ENCODE results near the gene EMC9. TPM values are rescaled to one million over a fixed set of nuclear protein-coding genes. Genes with fewer than 3 reads are reported as not detected.

The EMC9 gene
- total RNA-seq, 1 donor from 2014 or later = 18.5 TPM

DNA sequence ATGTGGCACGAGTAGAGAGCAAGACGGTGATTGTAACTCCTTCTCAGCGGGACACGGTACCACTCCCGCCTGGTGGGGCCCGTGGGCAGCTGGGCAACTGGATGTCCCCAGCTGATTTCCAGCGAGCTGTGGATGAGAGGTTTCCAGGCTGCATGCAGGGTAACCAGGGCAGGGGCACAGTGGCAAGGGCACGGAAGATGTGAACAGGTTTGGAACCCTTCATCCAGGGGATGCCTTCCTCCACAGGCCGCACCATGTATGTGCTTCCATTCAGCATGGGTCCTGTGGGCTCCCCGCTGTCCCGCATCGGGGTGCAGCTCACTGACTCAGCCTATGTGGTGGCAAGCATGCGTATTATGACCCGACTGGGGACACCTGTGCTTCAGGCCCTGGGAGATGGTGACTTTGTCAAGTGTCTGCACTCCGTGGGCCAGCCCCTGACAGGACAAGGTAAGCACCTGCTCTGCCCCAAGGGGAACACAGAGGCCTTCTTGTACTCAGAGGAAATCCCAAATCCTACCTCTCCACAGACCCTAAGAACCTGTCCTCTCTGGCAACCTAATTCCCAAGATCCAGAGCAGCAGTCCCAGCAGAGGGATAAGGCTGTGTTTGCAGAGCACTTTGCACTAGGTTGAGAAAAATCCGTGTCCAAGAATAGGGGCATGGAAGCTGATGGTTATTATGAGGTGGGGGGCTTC, 43.0 kb downstream of the EMC9 start:
- H3K27me3 Mint-ChIP-seq (ENCODE audit: low read depth, unreplicated experiment) = no peaks in the 10 kb centered on the region
- H3K4me3 ChIP-seq (ENCODE audit: insufficient read depth, low read depth, low read length) = no peak overlapping the region
- TF ChIP-seq EZH2 (IDR thresholded peaks at IDR 0.05; ENCODE audit: insufficient read depth, low read length) = no peak
- TF ChIP-seq, protein P1, sequence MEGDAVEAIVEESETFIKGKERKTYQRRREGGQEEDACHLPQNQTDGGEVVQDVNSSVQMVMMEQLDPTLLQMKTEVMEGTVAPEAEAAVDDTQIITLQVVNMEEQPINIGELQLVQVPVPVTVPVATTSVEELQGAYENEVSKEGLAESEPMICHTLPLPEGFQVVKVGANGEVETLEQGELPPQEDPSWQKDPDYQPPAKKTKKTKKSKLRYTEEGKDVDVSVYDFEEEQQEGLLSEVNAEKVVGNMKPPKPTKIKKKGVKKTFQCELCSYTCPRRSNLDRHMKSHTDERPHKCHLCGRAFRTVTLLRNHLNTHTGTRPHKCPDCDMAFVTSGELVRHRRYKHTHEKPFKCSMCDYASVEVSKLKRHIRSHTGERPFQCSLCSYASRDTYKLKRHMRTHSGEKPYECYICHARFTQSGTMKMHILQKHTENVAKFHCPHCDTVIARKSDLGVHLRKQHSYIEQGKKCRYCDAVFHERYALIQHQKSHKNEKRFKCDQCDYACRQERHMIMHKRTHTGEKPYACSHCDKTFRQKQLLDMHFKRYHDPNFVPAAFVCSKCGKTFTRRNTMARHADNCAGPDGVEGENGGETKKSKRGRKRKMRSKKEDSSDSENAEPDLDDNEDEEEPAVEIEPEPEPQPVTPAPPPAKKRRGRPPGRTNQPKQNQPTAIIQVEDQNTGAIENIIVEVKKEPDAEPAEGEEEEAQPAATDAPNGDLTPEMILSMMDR (IDR thresholded peaks at IDR 0.05; ENCODE audit: insufficient read depth, low read depth, low read length) = no peak
- H3K27me3 ChIP-seq (ENCODE audit: insufficient read depth, low read length) = no peaks in the 10 kb centered on the region
- no peak overlapping the region for H3K27ac ChIP-seq (ENCODE audit: low read depth, low read length)
- H3K27ac Mint-ChIP-seq (ENCODE audit: unreplicated experiment) = no peak overlapping the region
- no peak overlapping the region for H3K4me2 ChIP-seq (ENCODE audit: low read length)
- H3K4me1 ChIP-seq (ENCODE audit: insufficient read depth, low read length) = peaks cover 6% of the 10 kb centered on the region
- H3K4me1 Mint-ChIP-seq (ENCODE audit: low read depth, unreplicated experiment) = peaks cover 10% of the 10 kb centered on the region
- no peak overlapping the region for H3K4me3 Mint-ChIP-seq (ENCODE audit: unreplicated experiment)
- H3K36me3 Mint-ChIP-seq (ENCODE audit: low read depth, unreplicated experiment) = peaks cover 34% of the 10 kb centered on the region
- no peak for FAIRE-seq
- no peak overlapping the region for H2AFZ ChIP-seq (ENCODE audit: low read depth, low read length)
- no peaks in the 10 kb centered on the region for H3K79me2 ChIP-seq (ENCODE audit: insufficient read depth, low read length)
- no peaks in the 10 kb centered on the region for H3K9me3 ChIP-seq (ENCODE audit: insufficient read depth, low read depth, low read length)
- DNase-seq (ENCODE audit: low read depth) = no peak
- no peaks in the 10 kb centered on the region for H3K36me3 ChIP-seq (ENCODE audit: insufficient read depth, low read length)
- H3K9ac ChIP-seq (ENCODE audit: low read length) = no peak overlapping the region
- no peaks in the 10 kb centered on the region for H4K20me1 ChIP-seq (ENCODE audit: insufficient read depth, low read length)
- H3K9me3 Mint-ChIP-seq (ENCODE audit: unreplicated experiment) = no peaks in the 10 kb centered on the region

DNA sequence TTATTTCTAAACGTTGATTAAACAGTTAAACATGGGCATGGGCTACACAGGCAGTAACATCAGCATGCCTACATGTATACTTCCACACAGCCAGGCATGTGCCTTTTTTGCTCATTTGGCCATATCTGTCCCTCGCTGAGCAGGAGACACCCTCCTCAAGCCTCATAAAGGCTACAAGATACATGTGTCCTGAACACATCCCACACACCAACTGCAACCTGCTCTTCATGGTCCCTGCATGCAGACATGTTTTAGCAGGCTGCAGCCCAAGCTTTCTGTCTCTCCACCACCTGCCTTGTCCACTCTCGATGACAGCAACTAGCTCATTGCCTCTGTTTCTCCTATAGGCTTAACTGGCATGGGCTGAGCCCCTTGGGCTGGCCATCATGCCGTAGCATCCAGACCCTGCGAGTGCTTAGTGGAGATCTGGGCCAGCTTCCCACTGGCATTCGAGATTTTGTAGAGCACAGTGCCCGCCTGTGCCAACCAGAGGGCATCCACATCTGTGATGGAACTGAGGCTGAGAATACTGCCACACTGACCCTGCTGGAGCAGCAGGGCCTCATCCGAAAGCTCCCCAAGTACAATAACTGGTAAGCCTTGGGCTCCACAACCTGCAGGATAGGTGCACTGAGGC, 44.7 kb downstream of the EMC9 start:
- Mint-ChIP-seq H3K9me3 (ENCODE audit: unreplicated experiment) (no peaks in the 10 kb centered on the region), H3K27me3 (ENCODE audit: low read depth, unreplicated experiment) (peaks cover 4% of the 10 kb centered on the region), H3K27ac (ENCODE audit: unreplicated experiment) (peak overlapping the region; percentile 19), H3K4me1 (ENCODE audit: low read depth, unreplicated experiment) (peaks cover 15% of the 10 kb centered on the region), H3K36me3 (ENCODE audit: low read depth, unreplicated experiment) (peaks cover 24% of the 10 kb centered on the region), H3K4me3 (ENCODE audit: unreplicated experiment) (peak overlapping the region; percentile 69)
- Histone ChIP-seq H4K20me1 (ENCODE audit: insufficient read depth, low read length) (no peaks in the 10 kb centered on the region), H3K79me2 (ENCODE audit: insufficient read depth, low read length) (no peaks in the 10 kb centered on the region), H3K4me2 (ENCODE audit: low read length) (no peak overlapping the region), H3K36me3 (ENCODE audit: insufficient read depth, low read length) (no peaks in the 10 kb centered on the region), H3K27me3 (ENCODE audit: insufficient read depth, low read length) (no peaks in the 10 kb centered on the region), H3K27ac (ENCODE audit: low read depth, low read length) (no peak overlapping the region), H3K9ac (ENCODE audit: low read length) (no peak overlapping the region), H3K4me1 (ENCODE audit: insufficient read depth, low read length) (peaks cover 6% of the 10 kb centered on the region), H3K4me3 (ENCODE audit: insufficient read depth, low read depth, low read length) (no peak overlapping the region), H3K9me3 (ENCODE audit: insufficient read depth, low read depth, low read length) (no peaks in the 10 kb centered on the region), H2AFZ (ENCODE audit: low read depth, low read length) (no peak overlapping the region)
- TF ChIP-seq, protein P1 (IDR thresholded peaks at IDR 0.05; ENCODE audit: insufficient read depth, low read depth, low read length) = no peak
- no peak for FAIRE-seq
- no peak for DNase-seq (ENCODE audit: low read depth)
